ENCODE results near the gene ASGR2.

- no peak for TF ChIP-seq CTCF (IDR thresholded peaks at IDR 0.05)
- no peak for TF ChIP-seq EP300 (IDR thresholded peaks at IDR 0.05)
Measured at GRCh38 chr17:7130621-7131422, 16.2 kb upstream of the ASGR2 start.

Measured in esophagus muscularis mucosa (tissue), 3 donors.